GM19452 (cell line): ENCODE results near the gene CRYBG3.
"Not testable (repeated sequence)": the region's sequence is repeated elsewhere in the genome, so short reads cannot be mapped to it uniquely, and the experiment has no call there.

Experiments
- ATAC-seq: cut with Tn5 transposase; IDR thresholded peaks from one replicate; pipeline ENCODE4 v1.9.1; 2021; ENCODE audit not compliant: unreplicated experiment

The CRYBG3 gene

DNA sequence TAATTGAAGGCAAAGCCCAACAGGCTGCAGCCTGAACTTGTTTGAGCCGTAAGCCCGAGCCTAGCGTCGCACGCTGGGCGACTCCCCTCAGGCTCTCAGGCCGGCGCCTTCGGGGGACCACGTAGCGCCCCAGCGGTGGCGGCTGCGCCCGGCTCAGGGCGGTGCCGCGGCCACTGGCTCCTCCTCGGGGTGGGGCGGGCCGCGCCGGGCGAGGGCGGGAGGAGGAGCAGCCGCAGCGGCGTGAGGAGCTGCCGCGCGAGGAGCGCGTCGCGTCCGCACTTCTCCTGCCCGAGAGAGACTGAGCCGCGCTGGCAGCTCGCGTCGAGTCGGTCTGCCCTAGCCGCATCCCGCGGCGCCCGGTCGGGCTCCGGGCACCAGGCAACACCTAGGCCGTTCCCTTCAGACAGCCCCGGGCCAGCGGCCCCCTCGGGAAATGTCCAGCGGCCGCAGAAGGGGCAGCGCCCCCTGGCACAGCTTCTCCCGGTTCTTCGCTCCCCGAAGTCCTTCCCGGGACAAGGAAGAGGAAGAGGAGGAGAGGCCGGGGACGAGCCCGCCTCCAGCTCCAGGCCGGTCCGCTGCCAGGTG lies at the start of gene CRYBG3:
TSS of gene CRYBG3 (plus strand) at position 238 of the 585 bp plus-strand sequence. CDS start at position 434, 196 bp downstream.
- peak; percentile 98 for ATAC-seq

DNA sequence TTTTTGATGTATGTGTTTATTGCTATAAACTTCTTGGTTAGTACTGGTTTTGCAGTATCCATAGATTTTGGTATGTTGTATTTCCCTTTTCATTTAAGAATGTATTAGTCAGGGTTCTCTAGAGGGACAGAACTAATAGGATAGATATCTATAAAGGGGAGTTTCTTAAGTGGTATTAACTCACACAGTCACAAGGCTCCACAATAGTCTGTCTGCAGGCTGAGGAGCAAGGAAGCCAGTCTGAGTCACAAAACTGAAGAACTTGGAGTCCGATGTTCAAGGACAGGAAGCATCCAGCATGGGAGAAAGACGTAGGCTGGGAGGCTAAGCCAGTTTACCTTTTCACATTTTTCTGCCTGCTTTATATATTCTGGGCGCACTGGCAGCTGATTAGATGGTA lies 48.9 kb upstream of the CRYBG3 start:
- ATAC-seq = no peak

DNA sequence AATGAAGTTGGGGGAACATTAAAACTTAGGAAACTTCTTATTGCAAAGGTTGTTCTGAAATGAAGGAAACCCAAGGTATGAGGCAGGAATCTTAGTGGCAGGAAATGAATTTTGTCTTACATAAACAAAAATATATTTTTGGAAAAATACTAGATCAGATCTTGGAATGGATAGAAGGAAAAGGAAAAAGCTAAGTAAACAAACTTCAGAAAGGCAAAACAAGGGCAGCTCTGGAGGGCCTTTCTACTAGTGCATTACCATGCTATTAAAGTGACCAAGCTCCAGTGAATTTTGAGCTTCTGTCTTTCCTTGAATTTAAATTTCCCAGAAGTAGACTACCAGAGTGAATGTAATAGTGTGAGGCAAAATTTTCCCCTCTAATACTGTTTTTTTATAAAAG lies 43.7 kb upstream of the CRYBG3 start:
- no peak for ATAC-seq

DNA sequence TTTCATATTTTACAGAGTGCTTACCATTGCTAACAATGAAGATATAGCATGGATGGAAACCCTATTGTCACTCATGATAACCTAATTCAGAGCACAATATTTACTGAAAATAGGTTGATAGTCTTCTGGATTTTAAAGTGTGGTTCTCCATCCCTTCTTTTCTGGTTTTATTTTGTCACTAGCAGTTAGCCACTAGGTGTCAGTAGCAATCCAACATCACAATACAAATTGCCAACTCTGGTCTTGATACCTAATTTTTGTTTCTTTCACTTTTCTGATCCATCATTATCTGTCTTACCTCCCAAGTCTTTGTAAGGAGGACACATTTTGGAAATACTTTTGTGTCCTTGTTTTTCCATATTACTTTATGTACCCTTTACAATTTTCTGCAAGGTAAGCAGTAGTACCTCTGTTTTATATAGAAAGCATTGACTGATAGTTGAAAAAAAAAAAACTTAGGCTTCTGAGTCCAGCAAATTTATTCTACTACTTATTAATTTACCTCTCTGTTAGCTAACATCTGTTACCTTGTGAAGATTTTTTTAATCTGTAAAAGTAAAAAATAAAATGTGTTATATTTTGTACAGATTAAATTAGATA lies 28.3 kb upstream of the CRYBG3 start:
- no peak for ATAC-seq

DNA sequence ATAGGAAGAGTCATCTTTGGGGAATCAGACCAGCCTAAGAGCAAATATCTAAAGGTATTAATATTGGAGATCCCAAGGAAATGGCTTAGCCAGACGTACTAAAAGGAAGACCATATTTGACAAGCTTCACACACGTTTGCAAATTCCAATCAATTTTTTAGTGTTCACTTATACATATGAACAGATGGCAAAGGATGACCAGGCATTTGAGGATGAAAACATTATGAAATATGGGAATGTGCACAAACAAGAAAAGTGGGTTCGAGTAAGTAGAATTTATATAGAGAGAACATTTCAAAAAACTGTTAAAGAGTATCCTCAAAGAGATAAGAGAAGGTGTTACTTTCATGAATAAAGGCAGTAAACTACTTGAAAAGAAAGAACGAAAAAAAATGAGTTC lies 25.9 kb upstream of the CRYBG3 start:
- ATAC-seq = no peak

DNA sequence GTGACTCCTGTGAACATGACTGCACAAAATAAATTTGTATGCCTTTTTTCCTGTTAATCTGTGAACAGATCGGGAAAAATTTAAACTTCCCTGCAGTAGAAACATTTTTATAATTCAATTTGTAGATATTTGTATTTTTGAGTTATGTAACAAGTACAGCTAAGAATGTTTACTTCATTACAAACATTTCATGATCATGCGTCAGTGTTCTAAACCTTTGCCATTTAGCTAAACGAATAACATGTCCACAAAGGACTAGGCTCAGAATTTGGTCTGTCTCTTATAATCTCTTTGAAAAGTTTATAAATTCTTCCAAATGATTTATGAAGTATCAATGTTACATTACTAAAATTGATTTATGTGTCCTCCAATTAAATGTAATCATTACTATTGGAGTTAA lies 17.3 kb upstream of the CRYBG3 start:
- ATAC-seq = no peak

DNA sequence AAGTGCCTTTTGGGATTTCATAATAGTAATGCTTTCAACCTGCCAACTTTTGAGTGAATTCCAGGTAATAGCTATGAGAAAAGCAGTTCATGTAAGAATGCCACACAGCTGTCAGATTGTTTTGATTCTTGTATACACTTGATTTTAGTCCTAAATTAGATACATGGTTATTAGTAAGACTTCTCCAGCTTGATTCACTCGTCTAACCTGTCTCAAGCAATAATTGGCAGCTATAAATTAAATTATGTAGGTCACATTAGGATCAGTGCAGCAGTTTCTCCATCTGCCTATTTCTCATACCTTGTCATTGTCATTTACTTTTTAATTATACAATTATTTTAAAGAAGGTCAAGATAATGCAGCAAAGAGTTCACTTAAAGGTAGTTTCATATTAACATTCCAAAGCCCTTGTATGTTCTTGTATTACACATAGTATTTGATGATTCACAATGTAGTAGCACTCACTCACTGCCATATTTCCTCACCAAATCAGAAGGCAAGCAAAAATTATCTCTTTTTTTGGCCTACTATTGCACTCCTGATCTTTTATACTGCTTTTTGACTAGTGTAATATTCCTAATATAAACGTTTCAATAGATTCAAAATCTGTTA lies 10.9 kb upstream of the CRYBG3 start:
- ATAC-seq = no peak

DNA sequence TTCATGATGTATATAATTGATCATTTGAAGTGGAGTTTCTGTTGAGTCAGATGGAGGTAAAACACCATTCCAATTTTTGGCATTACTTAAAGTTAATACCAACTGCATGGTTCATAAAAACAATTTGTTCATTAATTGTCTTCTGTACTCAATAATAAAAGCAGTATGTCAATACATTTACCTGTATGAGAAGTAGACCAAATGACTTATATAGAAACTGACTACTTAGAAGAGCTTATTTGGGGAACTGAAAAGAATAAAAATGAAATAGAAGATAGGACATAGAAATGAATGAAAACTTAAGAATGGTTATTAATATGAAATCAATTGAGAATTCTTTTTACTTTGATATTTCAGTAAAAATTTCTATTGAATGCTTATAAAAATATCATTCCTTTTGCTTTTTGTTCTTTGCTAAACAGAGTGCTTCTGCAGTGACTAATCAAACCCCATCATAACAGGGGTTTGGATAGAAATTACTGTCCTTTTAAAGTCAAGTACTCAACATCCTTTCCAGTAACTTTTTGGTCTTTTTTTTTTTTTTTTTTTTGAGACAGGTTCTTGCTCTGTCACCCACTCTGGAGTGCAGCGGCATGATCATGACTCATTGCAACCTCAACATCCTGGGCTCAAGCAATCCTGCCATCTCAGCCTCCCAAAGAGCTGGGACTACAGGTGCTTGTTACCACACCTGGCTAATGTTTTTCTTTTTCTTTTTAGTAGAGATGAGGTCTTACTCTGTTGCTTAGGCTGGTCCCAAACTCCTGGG lies 6.5 kb upstream of the CRYBG3 start:
- no peak for ATAC-seq

DNA sequence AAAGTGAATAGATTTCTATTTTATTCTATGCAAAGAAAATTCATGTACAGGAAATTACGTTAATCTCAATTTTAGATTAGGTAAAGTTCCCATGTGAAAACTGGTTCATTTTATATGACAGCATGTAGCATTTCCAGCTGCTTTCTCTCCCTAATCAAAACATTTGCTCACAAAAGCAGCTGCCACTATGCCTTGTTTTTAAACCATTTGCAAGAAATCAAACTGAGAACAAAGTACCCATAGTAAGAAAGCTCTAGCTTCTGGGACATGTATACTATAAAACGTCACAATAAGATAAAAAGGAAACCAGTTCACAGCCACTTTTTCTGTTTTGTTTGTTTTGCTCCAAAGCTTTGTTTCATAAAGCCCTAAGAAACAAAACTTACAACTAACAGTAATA lies 5.0 kb upstream of the CRYBG3 start:
- no peak for ATAC-seq

DNA sequence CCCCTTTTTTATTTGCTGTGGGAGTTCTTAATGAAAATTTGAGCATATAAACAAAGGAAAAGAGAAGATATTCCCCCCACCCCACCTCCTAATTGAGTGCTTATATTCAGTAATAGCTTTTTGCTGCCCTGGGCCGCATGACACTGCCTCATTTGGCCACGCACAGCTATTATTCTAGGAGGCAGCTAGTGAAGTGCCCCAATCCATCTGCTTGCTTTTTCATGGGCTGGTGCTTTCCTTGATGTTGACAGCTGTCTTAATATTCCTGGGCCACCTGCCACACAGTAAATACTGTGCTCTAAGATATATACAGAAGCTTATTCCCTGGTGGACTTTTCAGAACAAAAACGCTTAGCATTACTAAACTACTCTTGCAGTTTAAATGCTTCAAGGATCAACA lies 3.8 kb upstream of the CRYBG3 start:
- no peak for ATAC-seq

DNA sequence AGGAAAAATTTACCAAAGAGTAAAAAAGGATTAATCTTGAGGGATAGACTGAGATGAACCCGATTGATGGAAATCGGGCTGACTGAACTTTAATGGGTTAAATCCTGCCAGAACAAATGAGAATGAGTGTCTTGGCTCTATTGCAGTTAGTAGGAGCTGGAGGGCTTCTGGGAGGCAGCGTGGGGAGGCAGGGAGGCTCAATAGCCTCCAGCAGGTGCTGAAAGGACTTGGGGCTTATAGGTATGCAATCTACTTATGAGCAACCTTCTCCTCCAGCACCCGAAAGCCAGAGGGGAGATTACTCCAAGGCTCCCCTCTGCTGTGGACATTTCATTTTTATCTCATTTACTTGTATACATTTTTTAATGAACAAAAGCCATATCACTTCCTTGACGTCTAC lies 1.0 kb upstream of the CRYBG3 start:
- no peak for ATAC-seq

DNA sequence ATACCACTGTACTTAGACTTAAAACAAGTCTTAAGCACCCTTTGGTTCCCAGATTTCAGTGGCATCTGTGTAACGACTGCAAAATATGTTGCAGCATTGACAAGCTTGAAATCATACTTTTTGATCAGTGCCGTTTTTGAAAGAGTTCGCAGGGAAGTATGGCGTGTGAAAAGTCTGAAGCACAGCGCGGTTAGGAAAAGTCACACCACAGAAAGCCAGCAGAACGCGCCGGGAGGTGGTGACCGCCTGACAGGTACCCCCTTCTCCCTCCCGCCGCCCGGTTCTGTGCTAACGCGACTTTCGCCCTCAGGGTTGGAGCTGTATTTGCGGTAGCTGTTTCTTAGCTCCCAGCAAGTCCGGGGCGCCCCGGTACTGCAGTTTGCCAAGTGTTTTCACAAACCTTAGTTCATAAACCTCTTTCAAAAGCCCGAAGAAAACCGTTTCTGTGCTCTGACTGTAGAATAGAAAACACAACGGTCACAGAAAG lies 481 bp upstream of the CRYBG3 start:
- peak; percentile 53 for ATAC-seq

DNA sequence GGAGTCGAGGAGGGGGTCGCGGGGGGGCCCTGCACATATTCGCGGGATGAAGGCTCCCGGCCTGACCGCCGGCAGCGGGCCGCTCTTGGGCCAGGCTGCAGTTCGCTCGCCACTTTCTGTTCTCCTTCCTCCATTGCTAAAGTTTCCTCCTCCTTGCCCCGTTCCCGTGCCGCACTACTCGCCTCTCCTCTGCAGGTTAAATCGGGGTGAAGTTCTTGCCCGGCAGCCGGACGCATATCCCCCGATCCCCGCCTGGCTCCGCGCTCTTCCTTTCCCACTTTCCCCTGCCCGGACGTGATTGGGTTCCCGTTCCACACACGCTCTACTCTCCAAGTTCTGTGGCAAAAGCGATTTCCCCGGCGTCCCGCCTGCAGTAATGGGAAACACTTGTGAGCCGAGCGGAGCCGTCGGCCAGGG lies 556 bp downstream of the CRYBG3 start:
- peak; percentile 22 for ATAC-seq

DNA sequence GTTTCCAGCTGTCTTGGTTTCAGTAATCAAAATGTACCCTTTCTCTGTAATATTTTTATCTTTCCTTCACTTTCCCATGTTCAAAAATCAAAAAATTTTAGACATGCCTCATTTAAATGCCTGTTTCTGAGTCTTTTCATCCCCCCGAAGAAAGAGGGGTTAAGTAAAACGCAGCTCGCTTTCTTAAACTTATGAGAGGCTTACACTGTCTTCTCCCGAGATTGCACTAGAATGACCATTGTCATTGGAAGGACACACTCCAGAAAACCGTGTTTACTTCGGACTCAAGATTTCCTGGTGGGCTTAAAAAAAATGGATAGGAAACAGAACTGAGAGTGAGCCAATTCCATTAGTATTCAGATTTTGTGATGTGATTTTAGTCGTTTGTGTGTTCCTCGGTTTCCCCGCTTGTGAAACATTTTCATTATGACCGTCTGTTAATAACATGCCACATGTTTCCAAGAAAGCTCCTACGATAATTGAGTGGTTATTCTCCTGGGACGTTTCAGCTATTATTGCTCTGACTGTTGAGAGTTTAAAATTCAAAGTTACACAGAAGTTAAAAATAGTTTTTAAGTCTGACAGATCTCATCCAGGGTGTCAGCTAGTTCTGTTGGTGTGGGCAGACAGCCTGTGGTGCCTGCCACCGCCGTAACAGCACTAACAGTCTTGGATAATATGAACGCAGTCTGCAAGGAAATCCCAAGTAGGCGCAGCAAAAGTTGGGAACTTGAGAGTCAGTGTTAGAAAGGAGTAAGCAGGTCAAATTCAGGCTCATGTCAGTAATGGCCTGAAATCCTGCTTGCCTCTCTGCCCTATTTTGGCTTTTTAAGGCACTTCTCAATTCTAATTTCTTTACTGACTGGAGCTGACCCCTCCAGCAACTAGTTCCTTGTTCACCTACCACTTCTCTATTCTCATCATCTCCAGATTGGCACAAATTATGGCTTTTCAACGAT lies 1.5 kb downstream of the CRYBG3 start:
- no peak for ATAC-seq

DNA sequence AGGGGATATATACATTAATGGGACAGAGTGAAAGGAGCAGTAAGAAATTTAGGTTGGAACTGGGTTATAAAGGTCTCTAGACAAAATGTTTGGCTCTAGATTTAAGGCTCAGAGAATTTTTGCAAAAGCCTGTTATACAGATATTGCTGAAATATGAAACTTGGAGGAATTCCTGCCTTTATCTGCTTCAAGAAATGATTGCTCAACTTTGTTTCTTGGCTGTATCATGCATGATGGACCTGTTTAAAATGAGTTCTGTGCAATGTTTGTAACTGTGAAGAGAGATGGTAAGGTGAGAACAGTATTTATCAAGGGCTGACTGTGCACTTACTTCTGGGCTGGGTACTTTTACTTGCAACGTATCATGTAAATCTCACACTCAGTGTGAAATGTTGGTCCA lies 3.3 kb downstream of the CRYBG3 start:
- no peak for ATAC-seq

DNA sequence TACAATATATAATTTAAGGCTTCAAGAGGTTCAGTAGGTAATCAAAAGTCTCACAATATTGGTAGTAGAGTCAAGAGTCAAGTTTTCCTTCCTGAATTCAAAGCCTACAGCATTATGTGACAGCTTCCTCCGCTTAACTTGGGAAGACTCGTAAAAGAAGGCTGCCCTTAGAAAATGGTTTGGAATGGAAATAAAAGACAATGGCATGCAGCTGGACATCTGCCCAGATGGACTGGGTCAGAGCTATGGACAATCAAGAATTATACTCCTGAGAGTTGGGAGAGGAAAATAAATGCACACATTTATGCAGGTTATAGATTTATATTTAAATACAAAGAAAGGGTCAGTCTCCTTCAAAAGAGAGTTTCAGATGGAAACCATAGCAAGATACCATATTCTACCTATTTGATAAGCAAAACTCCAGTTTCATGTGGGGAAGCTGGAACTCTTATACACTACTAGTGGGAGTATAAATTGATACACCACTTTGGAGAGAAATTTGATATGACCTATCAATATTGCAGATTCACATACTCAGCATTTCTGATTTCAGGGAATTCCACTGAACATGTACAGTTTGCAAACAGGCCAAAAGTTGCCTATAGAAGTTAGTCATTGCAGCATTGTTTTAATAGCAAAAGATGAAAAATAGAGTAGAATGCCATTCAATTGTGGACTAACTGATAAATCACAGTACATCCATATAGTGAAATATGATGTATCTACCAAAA lies 6.1 kb downstream of the CRYBG3 start:
- no peak for ATAC-seq

DNA sequence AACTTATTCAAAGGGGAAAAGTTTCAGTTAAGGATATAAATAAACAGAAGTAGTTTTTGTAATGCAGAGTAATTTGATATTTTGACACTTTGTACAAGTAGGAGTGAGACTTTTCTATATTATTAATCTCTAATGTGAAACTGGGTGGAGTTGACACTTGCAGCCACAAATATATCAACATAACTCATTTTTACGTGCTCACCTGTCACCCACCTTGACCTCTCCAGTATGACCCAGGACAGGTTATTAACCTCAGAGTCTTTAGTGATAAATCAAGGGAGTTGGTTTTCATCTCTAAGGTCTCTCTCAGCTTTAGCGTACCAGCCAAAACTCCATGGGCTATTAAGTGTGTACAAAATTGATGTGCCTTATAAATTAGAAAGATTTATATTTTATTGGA lies 7.4 kb downstream of the CRYBG3 start:
- ATAC-seq = no peak

DNA sequence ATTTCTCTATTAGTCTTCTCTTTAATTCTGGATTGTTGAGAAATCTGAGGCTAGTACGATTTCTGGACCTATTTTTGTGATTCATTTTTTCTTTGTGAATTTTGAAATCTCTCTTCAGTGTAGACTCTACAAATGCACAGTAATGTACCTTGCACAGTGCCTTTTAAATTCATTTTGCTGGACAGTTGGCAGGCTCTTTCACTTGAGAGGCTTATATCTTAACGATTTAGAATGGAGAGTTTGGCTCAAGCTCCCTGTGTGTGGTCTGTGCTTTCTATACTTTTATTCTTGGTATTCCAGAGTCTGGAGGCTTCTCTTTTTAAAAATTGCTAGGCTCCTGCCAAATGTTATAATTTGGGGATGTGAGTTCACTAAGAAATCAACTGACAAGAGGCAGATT lies 8.8 kb downstream of the CRYBG3 start:
- no peak for ATAC-seq

DNA sequence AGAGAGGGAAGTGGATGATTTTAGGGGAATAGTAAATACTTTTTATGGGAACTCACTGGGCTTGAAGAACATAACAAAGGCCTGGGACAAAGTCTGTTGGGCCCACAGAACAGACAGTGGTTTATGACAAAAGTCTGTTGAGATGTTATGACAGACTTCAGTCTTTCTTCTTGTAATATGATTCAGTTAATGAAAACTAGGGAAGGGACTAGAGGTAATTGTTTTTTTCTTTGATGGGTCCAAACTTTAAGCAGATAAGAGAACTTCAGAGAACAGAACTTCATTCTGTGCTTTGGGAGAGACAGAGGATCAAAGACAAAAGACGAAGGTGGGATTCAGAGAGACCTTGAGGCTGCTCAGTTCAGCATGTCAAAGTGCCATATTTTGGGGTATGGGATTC lies 9.3 kb downstream of the CRYBG3 start:
- no peak for ATAC-seq

DNA sequence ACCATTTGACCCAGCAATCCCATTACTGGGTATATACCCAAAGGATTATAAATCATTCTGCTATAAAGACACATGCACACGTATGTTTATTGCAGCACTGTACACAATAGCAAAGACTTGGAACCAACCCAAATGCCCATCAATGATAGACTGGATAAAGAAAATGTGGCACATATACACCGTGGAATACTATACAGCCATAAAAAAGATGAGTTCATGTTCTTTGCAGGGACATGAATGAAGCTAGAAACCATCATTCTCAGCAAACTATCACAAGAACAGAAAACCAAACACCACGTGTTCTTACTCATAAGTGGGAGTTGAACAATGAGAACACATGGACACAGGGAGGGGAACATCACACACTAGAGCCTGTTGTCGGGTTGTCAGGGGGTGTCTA lies 11.4 kb downstream of the CRYBG3 start:
- ATAC-seq = not testable (repeated sequence)
